ENCODE data around the gene FBXL13. TPM values are rescaled to one million over a fixed set of nuclear protein-coding genes. Genes with fewer than 3 reads are reported as not detected.

The FBXL13 gene
- total RNA-seq, 1 donor from 2014 or later = 4.0 TPM

- Mint-ChIP-seq H3K9me3 (peaks cover 9% of the 10 kb centered on the region), H3K27me3 (no peaks in the 10 kb centered on the region), H3K27ac (no peak overlapping the region), H3K4me1 (ENCODE audit: unreplicated experiment) (peaks cover 37% of the 10 kb centered on the region), H3K4me3 (no peak overlapping the region), H3K36me3 (peaks cover 7% of the 10 kb centered on the region)
- no peak for TF ChIP-seq CTCF (conservative IDR thresholded peaks at IDR 0.05)
- DNase-seq (ENCODE audit: extremely low spot score, unreplicated experiment) = no peak
These were observed 236.8 kb downstream of the FBXL13 start for GRCh38 chr7:102837802-102838201.

- no peaks in the 10 kb centered on the region for H3K27me3 Mint-ChIP-seq
- H3K9me3 Mint-ChIP-seq = peaks cover 4% of the 10 kb centered on the region
- H3K4me1 Mint-ChIP-seq (ENCODE audit: unreplicated experiment) = peaks cover 32% of the 10 kb centered on the region
- no peak for DNase-seq (ENCODE audit: extremely low spot score, unreplicated experiment)
- peaks cover 7% of the 10 kb centered on the region for H3K36me3 Mint-ChIP-seq
- TF ChIP-seq CTCF (conservative IDR thresholded peaks at IDR 0.05) = no peak
- no peak overlapping the region for H3K4me3 Mint-ChIP-seq
- no peak overlapping the region for H3K27ac Mint-ChIP-seq
These were observed 237.6 kb downstream of the FBXL13 start for GRCh38 chr7:102836977-102837376.

- TF ChIP-seq CTCF (conservative IDR thresholded peaks at IDR 0.05) = no peak
- Mint-ChIP-seq H3K27ac (peak overlapping the region; percentile 35), H3K4me3 (no peak overlapping the region), H3K27me3 (no peaks in the 10 kb centered on the region), H3K4me1 (ENCODE audit: unreplicated experiment) (peaks cover 32% of the 10 kb centered on the region), H3K9me3 (peaks cover 4% of the 10 kb centered on the region), H3K36me3 (peaks cover 12% of the 10 kb centered on the region)
- DNase-seq (ENCODE audit: extremely low spot score, unreplicated experiment) = no peak
These were observed 238.2 kb downstream of the FBXL13 start for GRCh38 chr7:102836191-102836919.

- no peak overlapping the region for H3K4me3 Mint-ChIP-seq
- TF ChIP-seq CTCF (conservative IDR thresholded peaks at IDR 0.05) = no peak
- no peaks in the 10 kb centered on the region for H3K27me3 Mint-ChIP-seq
- DNase-seq (ENCODE audit: extremely low spot score, unreplicated experiment) = no peak
- H3K4me1 Mint-ChIP-seq (ENCODE audit: unreplicated experiment) = peaks cover 26% of the 10 kb centered on the region
- H3K27ac Mint-ChIP-seq = peak overlapping the region; percentile 67
- peaks cover 4% of the 10 kb centered on the region for H3K9me3 Mint-ChIP-seq
- peaks cover 18% of the 10 kb centered on the region for H3K36me3 Mint-ChIP-seq
These were observed 239.6 kb downstream of the FBXL13 start for GRCh38 chr7:102834999-102835398.

DNA sequence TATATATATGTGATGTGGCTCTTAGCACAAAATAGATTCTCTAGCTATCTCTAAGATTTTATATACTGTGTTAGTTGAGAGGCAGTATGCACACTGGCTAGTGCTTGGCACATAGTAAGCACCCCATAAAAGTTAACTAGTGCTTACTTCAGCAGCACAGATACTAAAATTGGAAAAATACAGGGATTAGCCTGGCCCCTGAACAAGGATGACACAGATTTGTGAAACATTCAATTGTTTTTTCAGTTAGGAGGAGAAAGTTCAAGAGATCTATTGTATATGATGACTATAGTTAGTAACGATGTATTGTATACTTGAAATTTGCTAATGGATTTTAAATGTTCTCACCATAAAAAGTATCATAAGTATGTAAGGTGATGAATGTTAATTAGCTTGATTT lies 240.1 kb downstream of the FBXL13 start:
- Mint-ChIP-seq H3K9me3 (peaks cover 4% of the 10 kb centered on the region), H3K27ac (no peak overlapping the region)
- no peak for TF ChIP-seq CTCF (conservative IDR thresholded peaks at IDR 0.05)

More for the DNA sequence above, 240.1 kb downstream of the FBXL13 start:
- Mint-ChIP-seq H3K4me1 (ENCODE audit: unreplicated experiment) (peaks cover 28% of the 10 kb centered on the region), H3K27me3 (no peaks in the 10 kb centered on the region), H3K4me3 (no peak overlapping the region), H3K36me3 (peaks cover 19% of the 10 kb centered on the region)
- no peak for DNase-seq (ENCODE audit: extremely low spot score, unreplicated experiment)

All from type B pancreatic cell (in vitro differentiated cells).